Activated B cell treated with CpG ODN at 0.5 μM for 24 hours (primary cell): ENCODE results near the gene CCDC17. TPM values are rescaled to one million over a fixed set of nuclear protein-coding genes. Genes with fewer than 3 reads are reported as not detected.

Experiments used
- ATAC-seq: fragments of 200-7000 bp; cut with Tn5 transposase; one replicate; pipeline ENCODE4 v1.10.0; 2021; ENCODE audit warnings: low read depth, mild to moderate bottlenecking, moderate library complexity
- CTCF ChIA-PET: fragments of 350-600 bp; sonication (Branson Sonifier 250); formaldehyde crosslinking; loops from one replicate; lab custom pipeline; 2021; ENCODE audit warnings: antibody characterized with exemption; lab: Charles Lee
- POLR2A ChIA-PET: fragments of 350-600 bp; sonication (Branson Sonifier 250); formaldehyde crosslinking; loops from one replicate; lab custom pipeline; 2021; ENCODE audit warnings: antibody characterized with exemption; lab: Charles Lee
- DNase-seq: peaks from one replicate; pipeline ENCODE4 v3.0.0; 2022
- H3K27ac Mint-ChIP-seq: one replicate; pipeline ENCODE4 v1.8.0; 2020; ENCODE audit warnings: mixed read lengths
- H3K27me3 Mint-ChIP-seq: one replicate; pipeline ENCODE4 v1.8.0; 2021; ENCODE audit warnings: mixed read lengths
- H3K36me3 Mint-ChIP-seq: one replicate; pipeline ENCODE4 v1.8.0; 2021; ENCODE audit warnings: low read depth, mixed read lengths
- H3K4me1 Mint-ChIP-seq: one replicate; pipeline ENCODE4 v1.8.0; 2021; ENCODE audit warnings: mixed read lengths
- H3K4me3 Mint-ChIP-seq: one replicate; pipeline ENCODE4 v1.8.0; 2020; ENCODE audit warnings: mild to moderate bottlenecking, mixed read lengths
- H3K9me3 Mint-ChIP-seq: one replicate; pipeline ENCODE4 v1.8.0; 2020; ENCODE audit warnings: mixed read lengths
- CTCF ChIP-seq: fragments of 200-600 bp; IDR thresholded peaks from one replicate; pipeline ENCODE4 v1.8.0; 2022; ENCODE audit warnings: antibody characterized with exemption, mild to moderate bottlenecking
- intact Hi-C: fragments of 100-400 bp; cut with micrococcal nuclease; formaldehyde crosslinking; loops from one replicate; pipeline ENCODE4 v1.15.1; 2024
- total RNA-seq: library from RNA; stranded (reverse); gene quantifications from 2 replicates; pipeline ENCODE4 v1.2.3, GENCODE V29; 2022

CCDC17 gene
- total RNA-seq, 1 donor from 2014 or later: 6.3 TPM

GRCh38 chr1:45640293-45640692 lies 16.4 kb upstream of the CCDC17 start:
- Mint-ChIP-seq H3K4me3 (no peak overlapping the region), H3K36me3 (peaks cover 29% of the 10 kb centered on the region), H3K27me3 (no peaks in the 10 kb centered on the region), H3K9me3 (no peaks in the 10 kb centered on the region), H3K4me1 (peaks cover 12% of the 10 kb centered on the region), H3K27ac (no peak overlapping the region)
- DNase-seq (no peak), ATAC-seq (no peak)
- TF ChIP-seq CTCF: no peak
- intact Hi-C loops: no loop called here
- ChIA-PET POLR2A (no interaction called here), CTCF (no interaction called here)

GRCh38 chr1:45635211-45635610 lies 11.4 kb upstream of the CCDC17 start:
- Mint-ChIP-seq H3K4me1 (no peaks in the 10 kb centered on the region), H3K9me3 (no peaks in the 10 kb centered on the region), H3K36me3 (peaks cover 42% of the 10 kb centered on the region), H3K4me3 (no peak overlapping the region), H3K27ac (no peak overlapping the region), H3K27me3 (no peaks in the 10 kb centered on the region)
- DNase-seq: no peak
- POLR2A ChIA-PET: no interaction called here
- intact Hi-C loops: no loop called here
- CTCF ChIA-PET: no interaction called here
- no peak for TF ChIP-seq CTCF
- ATAC-seq: no peak

- no peak overlapping the region for H3K27ac Mint-ChIP-seq
- H3K36me3 Mint-ChIP-seq: peaks cover 74% of the 10 kb centered on the region
- intact Hi-C loops: no loop called here
These were observed 6.6 kb upstream of the CCDC17 start for GRCh38 chr1:45630429-45630828.

GRCh38 chr1:45629035-45629434 lies 5.2 kb upstream of the CCDC17 start:
- ChIA-PET POLR2A (no interaction called here), CTCF (no interaction called here)
- TF ChIP-seq CTCF: no peak
- Mint-ChIP-seq H3K9me3 (no peaks in the 10 kb centered on the region), H3K27me3 (no peaks in the 10 kb centered on the region), H3K27ac (no peak overlapping the region), H3K4me3 (no peak overlapping the region), H3K4me1 (no peaks in the 10 kb centered on the region), H3K36me3 (peaks cover 78% of the 10 kb centered on the region)
- DNase-seq (no peak), ATAC-seq (no peak)
- intact Hi-C loops: no loop called here

More at GRCh38 chr1:45630429-45630828, 6.6 kb upstream of the CCDC17 start:
- ChIA-PET CTCF (no interaction called here), POLR2A (no interaction called here)
- H3K4me3 Mint-ChIP-seq: no peak overlapping the region
- H3K27me3 Mint-ChIP-seq: no peaks in the 10 kb centered on the region
- TF ChIP-seq CTCF: no peak
- H3K4me1 Mint-ChIP-seq: no peaks in the 10 kb centered on the region
- H3K9me3 Mint-ChIP-seq: no peaks in the 10 kb centered on the region
- no peak for DNase-seq
- no peak for ATAC-seq

GRCh38 chr1:45622524-45623394 lies 1.1 kb downstream of the CCDC17 start:
- no peak for TF ChIP-seq CTCF
- peaks cover 60% of the 10 kb centered on the region for H3K36me3 Mint-ChIP-seq
- CTCF ChIA-PET: no interaction called here
- H3K27ac Mint-ChIP-seq: no peak overlapping the region
- no peaks in the 10 kb centered on the region for H3K4me1 Mint-ChIP-seq
- no peak for ATAC-seq
- H3K9me3 Mint-ChIP-seq: no peaks in the 10 kb centered on the region
- POLR2A ChIA-PET: interaction anchor here (0.6 to 0.8 kb wide), 4 partner anchors 15 to 180 kb away, joined by 3 to 4 read pairs (median 4); no protein-coding TSS in a partner anchor
- intact Hi-C loops: no loop called here
- no peak for DNase-seq
- no peaks in the 10 kb centered on the region for H3K27me3 Mint-ChIP-seq
- no peak overlapping the region for H3K4me3 Mint-ChIP-seq
